ENCODE data around the gene ARMCX4.
"Not testable (repeated sequence)": the region's sequence is repeated elsewhere in the genome, so short reads cannot be mapped to it uniquely, and the experiment has no call there.

Gene ARMCX4

GRCh38 chrX:101485212-101485949 lies at the start of gene ARMCX4:
TSS of gene ARMCX4 (plus strand) at chrX:101485456. CDS start at chrX:101488590, 3,134 bp downstream.
- DNase-seq (ENCODE audit: low read depth in 3 of 3), result peak in 2 of 3 experiments; percentile 4 to 36

- no peak for DNase-seq (ENCODE audit: low read depth in 3 of 3)
Observed at GRCh38 chrX:101442085-101442484, 43.2 kb upstream of the ARMCX4 start.

- DNase-seq (ENCODE audit: low read depth in 3 of 3), result no peak
Observed at GRCh38 chrX:101449279-101449678, 36.0 kb upstream of the ARMCX4 start.

- DNase-seq (ENCODE audit: low read depth in 3 of 3), result no peak
Observed at GRCh38 chrX:101450085-101450484, 35.2 kb upstream of the ARMCX4 start.

GRCh38 chrX:101450961-101451360 lies 34.3 kb upstream of the ARMCX4 start:
- no peak for DNase-seq (ENCODE audit: low read depth in 3 of 3)

GRCh38 chrX:101452056-101452455 lies 33.2 kb upstream of the ARMCX4 start:
- DNase-seq (ENCODE audit: low read depth in 3 of 3), result no peak

- no peak for DNase-seq (ENCODE audit: low read depth in 3 of 3)
Observed at GRCh38 chrX:101460669-101461068, 24.6 kb upstream of the ARMCX4 start.

GRCh38 chrX:101462892-101463291 lies 22.4 kb upstream of the ARMCX4 start:
- DNase-seq (ENCODE audit: low read depth in 3 of 3), result no peak

GRCh38 chrX:101478366-101478765 lies 6.9 kb upstream of the ARMCX4 start:
- DNase-seq (ENCODE audit: low read depth in 3 of 3), result no peak

GRCh38 chrX:101482296-101482695 lies 3.0 kb upstream of the ARMCX4 start:
- no peak for DNase-seq (ENCODE audit: low read depth in 3 of 3)

GRCh38 chrX:101483705-101484104 lies 1.6 kb upstream of the ARMCX4 start:
- no peak for DNase-seq (ENCODE audit: low read depth in 3 of 3)

GRCh38 chrX:101484135-101484534 lies 1.1 kb upstream of the ARMCX4 start:
- no peak for DNase-seq (ENCODE audit: low read depth in 3 of 3)

GRCh38 chrX:101488796-101489195 lies 3.5 kb downstream of the ARMCX4 start:
- DNase-seq (ENCODE audit: low read depth in 3 of 3), result no peak

GRCh38 chrX:101491943-101492342 lies 6.7 kb downstream of the ARMCX4 start:
- no peak for DNase-seq (ENCODE audit: low read depth in 3 of 3)

GRCh38 chrX:101493225-101493624 lies 8.0 kb downstream of the ARMCX4 start:
- DNase-seq (ENCODE audit: low read depth in 3 of 3), result no peak

GRCh38 chrX:101502929-101503328 lies 17.7 kb downstream of the ARMCX4 start:
- DNase-seq (ENCODE audit: low read depth in 3 of 3), result not testable (repeated sequence)

- no peak for DNase-seq (ENCODE audit: low read depth in 3 of 3)
Observed at GRCh38 chrX:101507372-101507771, 22.1 kb downstream of the ARMCX4 start.

- DNase-seq (ENCODE audit: low read depth in 3 of 3), result no peak
Observed at GRCh38 chrX:101507986-101508385, 22.7 kb downstream of the ARMCX4 start.

GRCh38 chrX:101530944-101531343 lies 45.7 kb downstream of the ARMCX4 start:
- no peak for DNase-seq (ENCODE audit: low read depth in 3 of 3)
